ENCODE results near the gene IKZF3.
"Not testable (repeated sequence)": the region's sequence is repeated elsewhere in the genome, so short reads cannot be mapped to it uniquely, and the experiment has no call there.

The IKZF3 gene

DNA sequence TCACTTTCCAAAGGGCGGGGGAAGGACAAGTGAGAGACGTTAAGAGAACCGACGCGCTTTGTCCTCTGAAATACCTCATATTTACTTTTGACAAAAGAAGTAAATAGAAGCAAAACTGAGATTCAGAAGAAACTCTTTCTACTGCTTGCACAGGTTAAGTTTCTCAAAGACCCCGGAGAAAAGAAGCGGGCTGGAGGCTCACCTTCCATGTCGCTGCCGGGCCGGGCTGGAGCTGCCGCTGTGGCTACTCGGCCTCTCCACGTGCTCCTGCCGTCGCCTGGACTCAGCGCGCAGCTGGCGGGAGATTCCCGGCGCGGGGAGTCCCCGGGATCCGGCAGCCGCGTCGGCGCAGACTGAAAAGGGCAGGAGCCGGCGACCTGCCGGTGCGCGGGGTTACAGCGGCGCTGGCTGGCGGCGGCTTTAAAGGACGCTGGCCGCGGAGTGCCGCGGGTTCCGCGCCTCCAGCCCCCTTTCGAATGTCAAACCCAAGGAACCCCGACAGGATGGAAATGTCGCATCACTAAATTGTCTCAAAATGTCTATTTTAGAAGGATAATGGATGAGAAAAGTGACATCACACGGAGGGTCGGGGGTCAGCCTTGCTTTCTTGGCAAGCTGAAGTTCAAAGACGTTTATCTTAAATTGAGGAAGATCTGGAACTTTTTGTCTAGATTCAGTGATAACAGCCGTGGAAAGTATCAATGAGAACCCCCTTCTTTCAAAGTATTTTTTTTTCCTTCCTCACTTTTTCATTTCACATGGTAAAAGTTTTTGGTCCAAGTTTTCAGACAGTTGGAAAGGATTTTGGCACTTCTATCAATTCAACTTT lies at the start of gene IKZF3:
Gene IKZF3 (minus strand): TSS at position 395 of the 829 bp plus-strand sequence. CDS start 186 bp downstream, at position 209.
- peak; percentile 78 for DNase-seq

DNA sequence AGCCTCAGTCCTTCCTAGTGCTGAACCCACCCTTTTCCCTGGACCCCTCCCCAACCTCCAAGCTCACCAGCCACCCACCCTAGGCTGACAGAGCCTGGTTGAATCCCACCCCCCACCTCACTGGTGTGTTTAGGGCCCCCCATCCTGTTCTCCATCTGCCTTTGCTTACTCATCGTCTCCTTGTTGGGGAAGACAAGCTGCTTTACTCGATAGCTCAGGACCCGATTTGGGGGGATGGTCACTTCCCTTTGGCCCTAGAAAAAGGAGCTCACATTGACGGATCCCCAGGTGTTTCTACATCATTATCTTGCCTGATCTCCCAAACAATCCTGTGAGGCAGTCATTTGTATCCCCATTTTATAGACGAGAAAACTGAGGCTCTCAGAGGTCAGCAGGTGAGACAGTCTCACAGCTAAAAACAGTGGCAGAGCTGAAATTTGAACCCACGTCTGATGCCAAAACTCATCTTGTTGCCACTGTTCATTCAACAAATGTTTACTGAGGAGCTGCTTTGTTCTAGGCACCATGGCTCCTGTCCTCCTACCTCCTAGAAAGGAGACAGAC lies 44.8 kb upstream of the IKZF3 start:
- no peak for DNase-seq

DNA sequence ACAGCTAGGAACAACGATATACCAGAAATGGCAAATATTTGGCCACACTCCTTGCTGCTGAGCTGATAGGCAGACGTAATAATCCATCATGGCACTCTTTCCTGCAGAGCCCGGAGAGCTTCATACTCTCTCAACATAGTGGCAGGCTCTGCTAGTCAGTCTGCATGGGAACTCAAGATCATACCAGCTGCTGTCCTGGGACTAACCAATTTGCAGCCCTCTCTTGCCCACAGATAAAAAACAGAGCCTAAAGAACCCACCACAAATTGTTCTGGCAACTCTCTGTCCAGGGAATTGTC lies 40.8 kb upstream of the IKZF3 start:
- no peak for DNase-seq

DNA sequence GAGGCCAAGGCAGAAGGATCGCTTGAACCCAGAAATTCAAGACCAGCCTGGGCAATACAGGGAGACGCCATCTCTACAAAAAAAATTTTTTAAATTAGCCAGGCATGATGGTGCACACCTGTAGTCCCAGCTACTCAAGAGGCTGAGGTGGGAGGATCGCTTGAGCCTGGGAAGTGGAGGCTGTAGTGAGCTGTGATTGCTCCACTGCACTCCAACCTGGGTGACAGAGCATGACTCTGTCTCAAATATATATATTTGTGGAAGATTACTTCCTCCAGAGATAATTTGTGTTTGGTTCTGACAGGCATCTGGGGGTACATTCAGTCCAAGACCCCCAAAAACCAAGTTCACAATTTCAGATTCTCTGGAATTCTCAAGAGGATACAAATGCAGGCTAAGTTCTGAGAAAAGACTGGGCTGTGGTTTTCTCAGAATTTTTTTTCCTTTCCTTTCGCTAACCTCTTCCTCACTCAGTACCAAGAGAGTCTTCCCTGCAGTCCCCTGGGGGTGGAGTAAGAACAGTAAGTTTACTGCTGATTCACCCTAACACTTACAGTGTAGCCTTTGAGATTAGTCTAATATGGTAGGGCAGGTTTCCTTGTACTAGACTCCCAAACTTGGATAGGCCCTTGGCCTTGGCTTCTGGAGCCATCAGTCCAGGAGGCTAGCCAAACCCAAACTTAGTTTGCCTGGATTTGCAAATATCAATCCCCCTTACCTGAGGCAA lies 39.2 kb upstream of the IKZF3 start:
- no peak for DNase-seq

DNA sequence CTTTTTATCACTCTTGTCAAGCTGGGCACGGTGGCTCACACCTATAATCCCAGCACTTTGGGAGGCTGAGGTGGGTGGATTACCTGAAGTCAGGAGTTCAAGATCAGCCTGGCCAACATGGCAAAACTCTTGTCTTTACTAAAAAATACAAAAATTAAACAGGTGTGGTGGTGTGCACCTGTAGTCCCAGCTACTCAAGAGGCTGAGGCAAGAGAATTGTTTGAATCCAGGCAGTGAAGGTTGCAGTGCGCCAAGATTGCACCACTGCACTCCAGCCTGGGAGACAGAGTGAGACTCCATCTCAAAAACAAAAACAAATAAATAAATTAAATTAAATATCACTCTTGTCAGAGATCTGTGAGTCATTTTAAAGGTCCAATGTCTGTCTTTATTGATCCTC lies 37.9 kb upstream of the IKZF3 start:
- not testable (repeated sequence) for DNase-seq

DNA sequence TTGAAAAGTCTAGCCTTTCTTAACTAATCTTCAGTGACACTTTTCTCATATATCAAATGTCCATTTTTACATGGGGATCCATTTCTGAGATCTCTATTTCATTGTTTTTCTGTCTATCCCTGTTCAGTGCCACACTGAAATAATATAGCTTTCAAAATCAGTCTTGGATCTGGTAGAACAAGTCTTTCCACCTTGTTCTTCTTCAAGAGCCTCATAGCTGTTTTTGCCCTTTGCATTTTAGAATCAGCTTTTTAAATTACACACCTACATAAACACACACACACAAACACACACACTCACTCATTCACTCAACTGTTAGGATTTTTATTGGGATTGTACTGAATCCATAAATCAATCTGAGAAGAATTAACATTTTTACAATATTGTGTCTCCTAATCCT lies 35.1 kb upstream of the IKZF3 start:
- no peak for DNase-seq

DNA sequence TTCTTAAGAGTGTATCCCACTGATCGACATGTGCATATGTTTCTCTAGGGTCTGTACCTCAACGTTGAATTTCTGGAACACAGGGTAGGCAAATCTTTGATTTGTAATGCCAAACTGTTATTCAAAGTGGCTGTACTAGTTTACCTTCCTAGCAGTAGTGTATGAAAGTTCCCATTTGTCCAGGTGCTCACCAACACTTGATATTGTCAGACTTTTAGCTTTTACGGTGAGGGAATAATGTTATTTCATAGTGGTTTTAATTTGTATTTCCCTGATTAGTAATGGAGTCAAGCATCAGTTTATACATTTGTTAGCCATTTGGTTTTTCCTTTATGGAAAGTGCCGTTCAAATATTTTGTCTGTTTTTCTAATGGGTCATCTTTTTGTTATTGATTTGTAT lies 34.0 kb upstream of the IKZF3 start:
- no peak for DNase-seq

DNA sequence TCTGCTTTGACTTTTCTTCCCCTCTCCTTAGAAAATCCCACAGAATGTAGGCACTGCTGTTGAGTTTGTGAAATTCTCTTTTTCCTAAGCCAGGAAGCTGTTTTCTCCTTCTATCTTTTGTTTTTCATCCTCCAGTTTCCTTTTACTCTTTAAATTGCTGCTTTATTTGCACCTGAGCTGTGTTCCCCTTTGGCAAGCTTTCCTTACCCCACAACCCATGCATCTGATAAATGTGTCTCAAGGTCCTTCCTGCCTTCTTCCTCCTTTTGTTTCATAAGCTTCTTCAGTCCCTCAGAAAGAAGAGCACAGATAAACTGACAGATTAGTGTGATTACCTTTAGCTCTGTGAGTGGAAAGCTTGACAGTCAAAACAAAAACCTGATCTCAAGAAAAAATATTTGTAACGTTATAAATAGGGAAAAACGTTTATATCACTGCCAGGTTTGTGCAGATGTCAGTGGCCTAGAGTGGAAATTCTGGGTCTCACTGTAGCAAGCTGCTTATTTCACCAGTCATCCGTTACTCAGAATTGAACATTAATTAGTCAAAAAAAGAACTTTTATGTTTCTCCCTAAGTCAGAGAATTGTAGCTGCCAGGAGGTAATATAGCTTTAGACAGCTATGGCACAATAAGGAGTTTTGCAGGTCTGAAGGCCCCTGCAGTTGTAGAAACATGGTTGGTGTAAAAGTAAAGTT lies 30.7 kb upstream of the IKZF3 start:
- no peak for DNase-seq

DNA sequence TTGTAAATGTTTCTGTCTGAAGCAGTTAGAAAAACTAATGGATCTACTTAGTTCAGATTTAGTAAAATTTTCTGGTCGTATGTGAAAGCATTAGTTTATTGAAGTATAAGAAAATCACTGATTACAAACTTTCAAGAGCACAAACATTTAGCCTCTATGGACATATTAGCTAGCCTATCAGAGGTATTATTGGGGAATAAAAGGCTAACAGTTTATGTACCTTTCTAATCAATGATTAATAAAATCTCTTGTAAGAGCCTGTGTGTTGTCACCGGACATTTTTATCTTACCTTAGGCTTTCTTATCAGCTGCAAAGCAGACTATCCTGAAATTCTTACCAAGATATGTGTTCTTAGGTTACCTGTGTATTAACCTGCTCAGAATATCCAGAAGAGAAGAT lies 25.1 kb upstream of the IKZF3 start:
- DNase-seq, result no peak

DNA sequence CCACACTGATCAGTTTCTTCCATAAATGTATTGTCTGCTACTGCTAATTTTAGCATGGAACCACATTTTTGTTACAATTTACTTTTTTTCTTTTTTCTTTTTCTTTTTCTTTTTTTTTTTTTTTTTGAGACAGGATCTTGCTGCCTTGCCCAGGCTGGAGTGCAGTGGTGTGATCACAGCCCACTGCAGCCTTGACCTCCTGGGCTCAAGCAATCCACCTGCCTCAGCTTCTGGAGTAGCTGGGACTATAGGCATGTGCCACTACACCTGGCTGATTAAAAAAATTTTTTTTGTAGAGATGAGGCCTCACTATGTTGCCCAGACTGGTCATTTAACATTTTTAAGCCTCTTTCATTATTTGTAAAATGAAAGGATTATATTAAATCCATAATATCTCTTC lies 23.0 kb upstream of the IKZF3 start:
- no peak for DNase-seq

DNA sequence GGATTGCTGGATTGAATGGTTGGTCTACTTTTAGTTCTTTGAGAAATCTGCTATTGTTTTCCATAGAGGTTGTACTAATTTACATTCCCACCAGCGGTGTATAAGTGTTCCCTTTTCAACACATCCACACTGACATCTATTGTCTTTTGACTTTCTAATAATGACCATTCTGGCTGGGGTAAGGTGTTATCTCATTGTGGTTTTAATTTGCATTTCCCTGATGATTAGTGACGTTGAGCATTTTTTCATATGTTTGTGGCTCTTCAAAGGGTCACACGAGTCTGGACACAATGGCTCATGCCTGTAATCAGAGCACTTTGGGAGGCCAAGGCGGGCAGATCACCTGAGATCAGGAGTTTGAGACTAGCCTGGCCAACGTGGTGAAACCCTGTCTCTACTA lies 22.0 kb upstream of the IKZF3 start:
- DNase-seq, result not testable (repeated sequence)

DNA sequence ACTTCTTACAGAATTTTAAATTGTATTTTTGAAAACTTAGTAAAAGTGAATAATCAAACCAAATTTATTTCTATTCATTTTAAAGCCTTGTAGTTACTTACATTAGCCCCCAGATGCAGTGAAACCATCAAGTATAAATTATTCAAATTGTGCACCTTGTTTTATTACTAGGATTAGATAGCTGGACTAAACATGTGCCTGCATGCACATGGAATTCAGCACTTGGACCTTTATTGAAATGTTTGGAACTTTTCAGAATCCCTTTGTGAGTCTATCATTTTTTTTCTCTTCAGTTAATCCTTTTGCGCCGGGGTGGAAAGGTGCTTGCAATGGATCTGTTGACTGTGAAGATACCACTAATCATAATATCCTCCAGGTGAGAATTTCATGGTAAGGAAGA lies 8.6 kb upstream of the IKZF3 start:
- DNase-seq, result no peak

DNA sequence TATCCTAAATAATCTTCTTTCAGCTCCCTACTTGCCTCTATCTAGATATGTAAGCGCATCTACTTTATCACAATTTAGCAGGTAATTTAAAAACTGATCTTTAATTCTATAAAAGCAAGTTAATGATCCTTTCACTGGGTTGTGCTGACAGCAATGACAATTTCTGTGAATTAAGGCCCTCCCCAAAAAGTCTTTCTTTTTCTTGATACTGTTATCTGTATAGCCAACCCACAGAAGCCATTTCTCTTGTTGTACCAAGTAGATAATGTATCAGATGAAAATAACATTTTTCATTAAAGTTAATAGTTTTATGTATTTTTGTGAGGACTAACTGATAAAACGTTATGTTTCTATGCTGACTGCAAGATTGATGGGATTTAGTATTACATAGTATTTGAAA lies 7.7 kb upstream of the IKZF3 start:
- no peak for DNase-seq

DNA sequence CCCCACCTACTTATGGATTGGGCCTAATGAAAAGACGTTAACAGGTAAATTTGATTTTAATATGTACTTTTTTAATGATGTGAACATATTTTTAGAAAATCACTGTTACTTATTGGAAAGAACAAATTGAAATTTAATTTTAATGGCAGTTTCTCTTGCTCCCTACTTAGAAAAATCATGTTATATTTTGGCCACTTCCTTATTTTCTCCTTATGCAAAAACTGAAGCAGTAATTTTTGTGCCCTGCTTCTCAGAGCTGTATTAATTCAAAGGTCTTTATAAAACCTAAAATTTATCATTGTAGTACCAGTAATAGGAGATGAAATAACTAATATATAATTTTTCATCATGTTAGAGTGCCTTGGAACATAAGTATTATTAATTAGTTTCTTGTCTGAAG lies 6.7 kb upstream of the IKZF3 start:
- no peak for DNase-seq

DNA sequence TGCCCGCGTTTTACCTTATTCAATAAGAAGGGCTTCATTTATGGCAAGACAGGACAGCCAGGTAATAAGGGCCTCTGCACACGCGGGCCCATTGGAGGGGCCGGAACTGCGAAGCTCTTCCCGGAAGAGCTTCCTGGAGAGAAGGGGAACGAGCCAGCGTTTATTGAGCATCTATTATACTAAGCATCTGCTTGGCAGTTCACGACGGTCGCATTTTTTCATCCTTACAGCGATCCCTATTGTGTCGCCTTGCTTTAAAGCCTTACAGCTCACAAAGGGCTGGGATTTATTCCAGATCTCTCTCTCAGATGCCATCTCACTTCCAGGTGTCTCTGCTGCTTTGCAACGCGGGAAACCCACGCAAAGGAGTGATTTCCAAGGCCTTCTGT lies 4.4 kb upstream of the IKZF3 start:
- DNase-seq, result no peak

DNA sequence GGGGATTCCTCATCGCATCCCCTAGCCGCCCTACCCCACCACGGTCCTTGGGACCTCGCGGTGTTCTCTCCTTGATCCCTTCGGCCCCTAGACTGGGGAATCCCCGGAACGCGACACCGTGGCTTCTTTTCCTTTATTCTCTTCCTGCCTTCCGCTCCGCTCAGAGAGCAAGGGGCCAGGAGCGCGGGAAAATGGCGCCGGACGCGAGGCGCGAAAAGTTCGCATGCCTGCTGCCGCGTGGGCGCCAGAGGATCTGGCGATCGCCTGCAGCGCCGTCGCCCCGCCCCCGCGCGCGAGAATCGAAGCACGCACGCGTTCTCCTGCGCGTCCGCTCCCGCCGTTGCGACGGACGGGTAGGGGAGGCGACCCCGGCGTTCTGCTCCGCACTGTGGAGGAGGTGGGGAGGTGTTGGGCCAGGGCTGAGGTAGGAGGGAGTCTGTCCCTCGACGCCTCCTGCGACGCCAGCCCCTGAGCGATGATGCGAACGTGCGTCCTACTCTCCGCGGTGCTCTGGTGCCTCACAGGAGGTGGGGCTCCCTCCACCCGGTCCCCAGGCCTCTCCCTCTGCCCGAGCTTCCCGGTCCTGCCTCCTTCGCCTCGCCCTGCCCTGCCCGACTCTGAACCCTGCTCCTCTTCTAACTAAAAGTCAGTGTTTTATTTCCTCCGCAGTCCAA lies 3.9 kb upstream of the IKZF3 start, which contains the start of gene ZPBP2:
Gene ZPBP2 (plus strand): TSS at position 323 of the 674 bp plus-strand sequence. CDS start 153 bp downstream, at position 476.
- peak; percentile 39 for DNase-seq

DNA sequence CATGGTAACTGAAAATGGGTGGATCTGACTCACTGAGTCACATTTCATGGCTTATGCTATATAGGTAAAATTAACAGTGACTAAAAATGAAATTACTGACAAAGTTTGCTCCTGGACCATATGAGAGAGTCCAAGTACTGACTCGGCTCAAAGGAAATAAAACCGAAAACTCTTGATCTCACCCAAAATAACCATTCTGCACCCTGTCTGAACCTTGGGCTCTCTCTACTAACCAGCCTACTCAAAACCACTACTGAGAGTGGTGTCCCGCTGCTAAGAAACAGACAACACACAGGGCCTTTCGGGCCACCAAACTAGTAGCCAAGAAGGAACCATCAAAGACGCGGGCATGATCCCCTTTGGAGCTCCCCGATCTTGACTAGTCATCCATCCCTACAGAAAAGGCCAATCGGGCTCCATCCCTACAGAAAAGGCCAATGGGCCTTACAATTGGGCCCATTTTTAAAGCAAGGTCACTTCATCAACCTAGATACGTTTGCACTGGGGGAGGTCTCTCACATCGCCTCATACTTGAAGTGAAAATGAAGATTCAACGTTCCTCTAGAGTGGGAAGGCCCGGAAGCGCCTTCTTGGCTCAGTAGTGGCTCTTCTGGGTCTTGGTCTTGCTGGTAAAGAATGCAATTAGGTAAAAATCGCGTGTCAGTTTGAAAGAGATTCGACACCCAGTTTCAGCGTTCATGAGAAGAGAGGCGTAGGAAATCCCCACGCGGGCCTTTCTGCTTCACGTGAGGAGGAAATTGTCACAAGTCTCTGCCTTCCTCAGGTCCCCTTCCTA lies 3.2 kb upstream of the IKZF3 start:
- DNase-seq, result peak; percentile 10

DNA sequence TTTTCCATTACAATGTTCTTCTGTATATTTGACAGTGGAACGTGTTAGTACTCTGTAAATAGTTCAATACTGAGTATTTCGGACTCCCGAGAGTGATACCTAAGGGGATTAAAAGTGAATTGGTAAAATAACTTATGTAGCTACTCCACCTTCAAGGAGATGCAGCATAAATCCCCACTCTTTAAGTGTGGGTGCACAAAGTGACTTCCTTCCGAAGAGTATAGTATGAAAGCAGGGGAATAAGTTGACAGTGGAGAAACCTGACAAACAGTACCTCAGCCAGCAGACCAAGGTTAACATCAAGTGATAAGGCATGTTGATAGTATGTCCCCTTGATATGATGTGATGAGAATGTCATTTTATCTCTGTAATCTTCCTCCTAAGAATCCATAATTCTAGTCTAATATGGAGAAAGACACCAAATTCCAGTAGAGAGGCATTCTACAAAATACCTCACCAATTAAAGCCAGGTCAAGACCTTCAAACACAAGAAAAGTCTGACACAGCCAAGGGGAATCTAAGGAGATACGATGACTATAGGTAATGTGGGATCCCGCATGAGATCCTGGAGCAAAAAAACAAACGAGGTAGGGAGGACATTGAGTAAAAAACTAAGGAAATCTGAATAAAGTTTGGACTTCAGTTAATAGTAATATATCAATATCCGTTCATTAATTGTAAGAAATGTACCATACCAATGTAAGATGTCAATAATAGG lies 2.1 kb upstream of the IKZF3 start:
- no peak for DNase-seq

DNA sequence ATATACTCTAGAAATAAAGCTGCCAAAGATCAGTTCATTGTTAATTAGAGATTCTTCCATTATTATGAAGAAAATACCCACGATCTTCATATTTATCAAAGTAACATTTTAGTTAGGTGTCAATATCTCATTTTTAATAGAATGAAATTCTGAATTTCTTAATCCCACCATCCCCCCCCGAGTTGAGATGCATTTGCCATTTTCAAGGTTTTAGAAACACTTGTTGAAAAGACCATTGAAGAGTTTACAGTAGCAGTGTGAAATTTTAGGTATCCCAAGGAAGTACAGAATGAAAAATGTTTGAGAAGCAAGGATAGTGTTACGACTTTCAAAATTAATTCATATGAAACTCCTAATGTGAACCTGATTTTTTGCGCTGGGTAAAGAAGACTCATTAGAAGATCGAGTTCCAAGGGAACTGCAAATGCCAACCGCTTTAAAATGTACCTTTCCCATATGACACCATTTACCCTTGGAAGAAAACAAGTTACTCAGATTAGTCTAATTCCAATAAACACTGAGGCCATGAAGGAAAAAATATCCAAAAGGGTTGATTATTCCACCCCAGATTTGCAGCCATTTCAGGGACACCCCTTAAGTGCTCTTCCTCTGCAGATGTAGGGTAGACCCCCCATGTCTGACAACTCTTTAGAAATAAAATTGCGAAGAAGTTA lies 731 bp downstream of the IKZF3 start:
- no peak for DNase-seq

DNA sequence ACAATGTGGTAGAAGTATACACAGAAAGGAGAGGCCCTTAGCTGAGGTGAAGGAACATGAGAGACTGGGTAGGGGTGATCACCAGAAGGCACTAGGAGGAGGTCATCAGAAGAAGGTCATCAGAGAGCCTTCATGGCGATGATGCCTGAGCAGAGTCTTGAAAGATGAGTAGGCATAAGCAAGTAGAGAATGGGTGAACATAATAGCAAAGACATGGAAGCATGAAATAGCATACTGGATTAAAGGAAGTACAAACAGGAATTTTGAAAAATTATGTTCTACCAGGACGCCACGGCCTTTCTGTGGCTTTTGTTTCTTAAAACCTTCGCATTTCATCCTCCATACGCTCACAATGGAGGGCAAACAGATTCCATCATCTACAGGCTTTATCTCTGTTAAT lies 2.9 kb downstream of the IKZF3 start:
- no peak for DNase-seq

Measured in retina (tissue), 1 donor.